HFFc6 (cell line): Measurements from ENCODE around the gene RADIL. TPM values are rescaled to one million over a fixed set of nuclear protein-coding genes. Genes with fewer than 3 reads are reported as not detected.

ENCODE experiments used
- DNase-seq: peaks from one replicate; pipeline ENCODE4 v3.0.0-alpha.2; 2018
- H3K27ac Mint-ChIP-seq: 2 replicates; pipeline ENCODE4 v1.8.0; 2020; ENCODE audit warnings: mild to moderate bottlenecking, mixed read lengths
- H3K27me3 Mint-ChIP-seq: 2 replicates; pipeline ENCODE4 v1.8.0; 2021; ENCODE audit warnings: mild to moderate bottlenecking, moderate library complexity, mixed read lengths; ENCODE audit not compliant: insufficient read depth
- H3K36me3 Mint-ChIP-seq: 2 replicates; pipeline ENCODE4 v1.8.0; 2021; ENCODE audit warnings: low read depth, mixed read lengths
- H3K4me1 Mint-ChIP-seq: 2 replicates; pipeline ENCODE4 v1.8.0; 2020; ENCODE audit warnings: low read depth, mixed read lengths
- H3K4me3 Mint-ChIP-seq: 2 replicates; pipeline ENCODE4 v1.8.0; 2020; ENCODE audit warnings: mild to moderate bottlenecking, moderate library complexity, mixed read lengths
- H3K9me3 Mint-ChIP-seq: 2 replicates; pipeline ENCODE4 v1.8.0; 2020; ENCODE audit warnings: mild to moderate bottlenecking, mixed read lengths
- long read RNA-seq: library from polyadenylated mRNA; unstranded; transcript quantifications from one replicate; pipeline ENCODE4 v2.0.0, GENCODE V29; 2019
- total RNA-seq, 6 experiments: library from RNA; stranded (reverse); fragmentation: NEBNext Ultra II Directional; extraction: Animal tissue kit (Norgen Biotek cat#: 25700); gene quantifications; 2 replicates in 1 of 6; 3 replicates in 5 of 6; pipeline ENCODE4 v1.2.3, GENCODE V29; 2021
- TF ChIP-seq, protein P1 (sequence below): fragments of 200-600 bp; sonication (generic); IDR thresholded peaks from 2 replicates; pipeline ENCODE4 v1.5.0; 2021; ENCODE audit warnings: antibody characterized with exemption, mild to moderate bottlenecking

The RADIL gene, protein sequence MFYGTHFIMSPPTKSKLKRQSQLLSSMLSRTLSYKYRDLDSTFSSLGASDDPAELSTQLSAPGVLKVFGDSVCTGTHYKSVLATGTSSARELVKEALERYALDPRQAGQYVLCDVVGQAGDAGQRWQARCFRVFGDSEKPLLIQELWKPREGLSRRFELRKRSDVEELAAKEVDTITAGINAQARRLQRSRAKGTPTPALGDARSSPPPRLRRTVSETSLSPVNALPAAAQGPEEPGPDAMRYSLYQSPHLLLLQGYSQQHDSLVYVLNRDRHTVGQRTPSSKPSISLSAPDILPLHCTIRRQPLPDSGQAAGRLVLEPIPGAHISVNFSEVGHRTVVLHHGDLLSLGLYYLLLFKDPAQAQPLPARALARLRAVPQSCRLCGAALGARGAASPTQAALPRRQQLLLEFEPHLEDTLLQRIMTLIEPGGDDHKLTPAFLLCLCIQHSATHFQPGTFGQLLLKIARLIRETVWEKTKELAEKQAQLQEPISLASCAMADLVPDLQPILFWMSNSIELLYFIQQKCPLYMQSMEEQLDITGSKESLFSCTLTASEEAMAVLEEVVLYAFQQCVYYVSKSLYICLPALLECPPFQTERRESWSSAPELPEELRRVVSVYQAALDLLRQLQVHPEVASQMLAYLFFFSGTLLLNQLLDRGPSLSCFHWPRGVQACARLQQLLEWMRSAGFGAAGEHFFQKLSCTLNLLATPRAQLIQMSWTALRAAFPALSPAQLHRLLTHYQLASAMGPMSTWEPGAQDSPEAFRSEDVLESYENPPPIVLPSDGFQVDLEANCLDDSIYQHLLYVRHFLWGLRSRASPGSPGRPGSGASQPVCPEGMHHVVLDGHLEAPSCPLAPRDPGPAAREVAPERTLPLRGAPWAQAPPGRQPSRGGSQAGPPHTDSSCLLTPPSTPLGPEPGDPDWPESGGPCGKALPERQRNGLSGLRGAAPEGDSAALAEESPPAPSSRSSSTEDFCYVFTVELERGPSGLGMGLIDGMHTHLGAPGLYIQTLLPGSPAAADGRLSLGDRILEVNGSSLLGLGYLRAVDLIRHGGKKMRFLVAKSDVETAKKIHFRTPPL
- under 1 TPM; 0.09 to 0.43 (median 0.24) TPM for total RNA-seq
- long read RNA-seq, result 0 reads

DNA sequence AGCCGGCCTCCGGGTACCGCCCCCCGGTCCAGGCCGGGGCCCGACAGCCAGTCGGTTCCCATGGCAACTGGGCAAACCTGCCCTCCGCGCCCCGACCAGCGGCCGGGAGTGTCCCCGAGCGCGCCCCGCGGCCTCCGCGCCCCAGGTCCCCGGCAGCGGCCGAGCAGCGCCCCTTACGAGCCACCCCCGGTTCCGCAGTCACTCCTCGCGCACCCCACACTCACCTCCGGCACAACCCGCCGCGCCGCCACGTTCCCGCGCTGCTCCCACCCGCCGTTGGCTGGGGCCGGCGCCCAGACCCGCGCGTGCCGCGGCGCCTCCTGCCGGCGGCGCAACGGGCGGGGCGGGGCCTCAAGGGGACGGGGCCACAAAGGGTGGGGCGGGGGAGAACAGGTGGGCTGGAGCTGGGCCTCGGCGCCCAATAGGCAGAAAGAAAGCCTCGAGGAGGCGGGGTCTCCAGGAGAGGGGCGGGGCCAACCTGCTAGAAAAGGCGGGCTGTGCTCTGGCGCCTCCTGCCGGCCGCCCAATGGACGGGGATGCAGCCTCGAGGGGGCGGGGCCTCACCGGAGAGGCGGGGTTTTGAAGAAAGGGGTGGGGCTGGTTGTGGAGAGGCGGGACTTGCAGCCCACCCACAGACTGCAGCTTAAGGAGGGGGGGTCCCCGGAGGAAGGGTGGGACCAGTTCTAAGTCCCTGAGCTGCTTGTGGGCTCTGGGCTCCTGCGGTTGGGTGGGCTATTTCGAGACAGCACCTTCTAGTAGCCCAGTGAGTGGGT, at the start of gene RADIL:
TSS of gene RADIL (minus strand) at position 345 of the 773 bp plus-strand sequence. CDS start 5,577 bp downstream, outside the sequence.
- H3K36me3 Mint-ChIP-seq, result no peaks in the 10 kb centered on the region
- DNase-seq, result peak; percentile 47
- H3K27ac Mint-ChIP-seq, result peak within 1 kb of the TSS; percentile 79
- H3K9me3 Mint-ChIP-seq, result no peaks in the 10 kb centered on the region
- peaks cover 18% of the 10 kb centered on the region for H3K27me3 Mint-ChIP-seq
- TF ChIP-seq, protein P1, sequence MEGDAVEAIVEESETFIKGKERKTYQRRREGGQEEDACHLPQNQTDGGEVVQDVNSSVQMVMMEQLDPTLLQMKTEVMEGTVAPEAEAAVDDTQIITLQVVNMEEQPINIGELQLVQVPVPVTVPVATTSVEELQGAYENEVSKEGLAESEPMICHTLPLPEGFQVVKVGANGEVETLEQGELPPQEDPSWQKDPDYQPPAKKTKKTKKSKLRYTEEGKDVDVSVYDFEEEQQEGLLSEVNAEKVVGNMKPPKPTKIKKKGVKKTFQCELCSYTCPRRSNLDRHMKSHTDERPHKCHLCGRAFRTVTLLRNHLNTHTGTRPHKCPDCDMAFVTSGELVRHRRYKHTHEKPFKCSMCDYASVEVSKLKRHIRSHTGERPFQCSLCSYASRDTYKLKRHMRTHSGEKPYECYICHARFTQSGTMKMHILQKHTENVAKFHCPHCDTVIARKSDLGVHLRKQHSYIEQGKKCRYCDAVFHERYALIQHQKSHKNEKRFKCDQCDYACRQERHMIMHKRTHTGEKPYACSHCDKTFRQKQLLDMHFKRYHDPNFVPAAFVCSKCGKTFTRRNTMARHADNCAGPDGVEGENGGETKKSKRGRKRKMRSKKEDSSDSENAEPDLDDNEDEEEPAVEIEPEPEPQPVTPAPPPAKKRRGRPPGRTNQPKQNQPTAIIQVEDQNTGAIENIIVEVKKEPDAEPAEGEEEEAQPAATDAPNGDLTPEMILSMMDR, result peak; percentile 82
- peak within 1 kb of the TSS; percentile 82 for H3K4me3 Mint-ChIP-seq
- peaks cover 11% of the 10 kb centered on the region for H3K4me1 Mint-ChIP-seq

DNA sequence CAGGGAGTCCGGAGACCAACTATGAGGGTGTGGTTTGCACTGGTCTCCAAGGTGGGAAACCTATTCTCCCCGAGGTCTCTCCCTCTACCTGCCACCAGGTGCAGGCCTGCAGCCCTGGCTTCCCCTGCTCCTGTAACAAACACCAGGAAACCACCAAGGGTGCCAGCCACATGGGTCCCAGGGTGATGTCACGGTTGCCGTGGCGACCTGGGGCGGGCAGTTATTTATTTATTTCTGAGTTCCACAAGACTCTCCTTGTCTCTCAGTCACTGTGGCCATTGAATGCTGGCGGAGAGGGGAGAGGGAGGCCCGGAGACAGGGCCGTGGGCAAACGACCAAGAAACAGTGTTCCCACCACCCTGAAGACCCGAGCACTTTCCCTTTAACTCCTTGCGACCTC, 48.4 kb upstream of the RADIL start:
- Mint-ChIP-seq H3K36me3 (no peaks in the 10 kb centered on the region), H3K4me3 (no peak overlapping the region), H3K9me3 (no peaks in the 10 kb centered on the region), H3K4me1 (no peaks in the 10 kb centered on the region), H3K27ac (no peak overlapping the region), H3K27me3 (peaks cover 11% of the 10 kb centered on the region)
- DNase-seq, result peak; percentile 2
- TF ChIP-seq, protein P1, result no peak

- Mint-ChIP-seq H3K9me3 (no peaks in the 10 kb centered on the region), H3K27me3 (peaks cover 9% of the 10 kb centered on the region), H3K4me3 (no peak overlapping the region), H3K4me1 (no peaks in the 10 kb centered on the region), H3K36me3 (no peaks in the 10 kb centered on the region), H3K27ac (no peak overlapping the region)
- DNase-seq, result no peak
- TF ChIP-seq, protein P1, result no peak
Measured at GRCh38 chr7:4929005-4929404, 45.5 kb upstream of the RADIL start.

DNA sequence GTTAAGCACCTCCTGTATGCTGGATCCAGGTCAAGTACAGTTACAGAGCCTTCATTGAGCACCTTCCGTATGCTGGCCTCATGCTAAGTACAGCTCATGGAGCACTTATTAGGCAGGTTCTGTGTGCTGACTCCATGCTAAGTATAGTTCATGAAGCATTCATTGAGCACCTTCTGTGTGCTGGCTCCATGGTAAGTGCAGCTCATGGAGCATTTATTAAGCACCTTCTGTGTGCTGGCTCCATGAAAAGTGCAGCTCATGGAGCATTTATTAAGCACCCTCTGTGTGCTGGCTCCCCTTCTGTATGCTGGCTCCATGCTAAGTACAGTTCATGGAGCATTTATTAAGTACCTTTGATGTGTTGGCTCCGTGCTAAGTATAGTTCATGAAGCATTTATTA, 44.9 kb upstream of the RADIL start:
- H3K4me3 Mint-ChIP-seq, result no peak overlapping the region
- no peaks in the 10 kb centered on the region for H3K4me1 Mint-ChIP-seq
- H3K27ac Mint-ChIP-seq, result no peak overlapping the region
- DNase-seq, result no peak
- H3K27me3 Mint-ChIP-seq, result peaks cover 9% of the 10 kb centered on the region
- H3K36me3 Mint-ChIP-seq, result no peaks in the 10 kb centered on the region
- H3K9me3 Mint-ChIP-seq, result no peaks in the 10 kb centered on the region
- TF ChIP-seq, protein P1, result no peak
